Measurements from ENCODE around the gene UFSP1. TPM values are rescaled to one million over a fixed set of nuclear protein-coding genes. Genes with fewer than 3 reads are reported as not detected.
A peak's percentile ranks its signal among the peaks of the same experiment; 100 is the strongest.

Gene UFSP1
- total RNA-seq, 6 donors from 2014 or later = 0.55 to 8.5 (median 4.8) TPM; not detected in 1

DNA sequence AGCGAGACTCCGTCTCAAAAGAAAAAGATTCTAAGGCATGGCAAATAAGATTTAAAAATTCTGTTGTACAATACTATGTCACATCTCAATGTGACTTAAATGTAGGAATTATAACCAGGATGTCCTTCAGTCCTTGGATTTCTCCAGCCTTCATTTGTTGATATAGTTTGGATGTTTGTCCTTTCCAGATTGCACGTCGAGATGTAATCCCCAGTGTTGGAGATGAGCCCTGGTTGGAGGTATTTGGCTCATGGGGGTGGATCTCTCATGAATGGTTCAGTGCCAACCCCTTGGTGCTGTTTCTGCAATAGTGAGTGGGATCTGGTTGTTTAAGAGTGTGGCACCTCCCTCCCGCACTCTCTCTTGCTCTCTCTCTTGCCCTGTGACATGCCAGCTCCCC lies 19.0 kb upstream of the UFSP1 start:
- ATAC-seq (ENCODE audit: low FRiP score in 2 of 2) = no peak
- Histone ChIP-seq H3K27ac (no peak overlapping the region), H3K4me3 (no peak overlapping the region), H3K9me3 (no peaks in the 10 kb centered on the region), H3K4me1 (no peaks in the 10 kb centered on the region), H3K27me3 (no peaks in the 10 kb centered on the region), H3K36me3 (no peaks in the 10 kb centered on the region)
- no peak for TF ChIP-seq POLR2AphosphoS5 (IDR thresholded peaks at IDR 0.05)
- TF ChIP-seq, protein P1, sequence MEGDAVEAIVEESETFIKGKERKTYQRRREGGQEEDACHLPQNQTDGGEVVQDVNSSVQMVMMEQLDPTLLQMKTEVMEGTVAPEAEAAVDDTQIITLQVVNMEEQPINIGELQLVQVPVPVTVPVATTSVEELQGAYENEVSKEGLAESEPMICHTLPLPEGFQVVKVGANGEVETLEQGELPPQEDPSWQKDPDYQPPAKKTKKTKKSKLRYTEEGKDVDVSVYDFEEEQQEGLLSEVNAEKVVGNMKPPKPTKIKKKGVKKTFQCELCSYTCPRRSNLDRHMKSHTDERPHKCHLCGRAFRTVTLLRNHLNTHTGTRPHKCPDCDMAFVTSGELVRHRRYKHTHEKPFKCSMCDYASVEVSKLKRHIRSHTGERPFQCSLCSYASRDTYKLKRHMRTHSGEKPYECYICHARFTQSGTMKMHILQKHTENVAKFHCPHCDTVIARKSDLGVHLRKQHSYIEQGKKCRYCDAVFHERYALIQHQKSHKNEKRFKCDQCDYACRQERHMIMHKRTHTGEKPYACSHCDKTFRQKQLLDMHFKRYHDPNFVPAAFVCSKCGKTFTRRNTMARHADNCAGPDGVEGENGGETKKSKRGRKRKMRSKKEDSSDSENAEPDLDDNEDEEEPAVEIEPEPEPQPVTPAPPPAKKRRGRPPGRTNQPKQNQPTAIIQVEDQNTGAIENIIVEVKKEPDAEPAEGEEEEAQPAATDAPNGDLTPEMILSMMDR (IDR thresholded peaks at IDR 0.05) = no peak
- no peak for TF ChIP-seq EP300 (IDR thresholded peaks at IDR 0.05)
- TF ChIP-seq POLR2A (IDR thresholded peaks at IDR 0.05) = no peak
- no peak for DNase-seq
- 94 to 97% methylated on average over 5 of the region's 5 CpGs for WGBS, 2 donors

DNA sequence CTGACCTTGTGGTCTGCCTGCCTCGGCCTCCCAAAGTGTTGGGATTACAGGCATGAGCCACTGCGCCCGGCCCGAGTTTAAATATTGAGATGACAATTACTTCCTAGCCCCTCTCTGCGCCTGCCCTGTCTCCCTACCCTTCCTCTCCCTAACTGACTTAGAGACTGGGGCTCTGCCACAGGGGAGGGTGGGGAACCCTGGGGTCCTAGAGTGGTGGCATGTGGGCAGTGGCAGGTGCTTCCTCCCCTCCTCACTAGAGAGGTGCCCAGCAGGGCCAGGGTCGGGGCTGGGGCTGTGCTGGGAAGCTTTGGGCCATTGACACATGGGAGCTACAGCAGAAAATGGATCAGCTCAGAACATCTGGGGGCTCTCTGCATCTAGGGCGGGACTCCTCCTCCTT lies 13.1 kb upstream of the UFSP1 start:
- peaks cover 0 to 4% (median 0%) of the 10 kb centered on the region in 4 donors for H3K27me3 ChIP-seq
- WGBS, 2 donors = 86 to 90% methylated on average over 7 of the region's 7 CpGs

DNA sequence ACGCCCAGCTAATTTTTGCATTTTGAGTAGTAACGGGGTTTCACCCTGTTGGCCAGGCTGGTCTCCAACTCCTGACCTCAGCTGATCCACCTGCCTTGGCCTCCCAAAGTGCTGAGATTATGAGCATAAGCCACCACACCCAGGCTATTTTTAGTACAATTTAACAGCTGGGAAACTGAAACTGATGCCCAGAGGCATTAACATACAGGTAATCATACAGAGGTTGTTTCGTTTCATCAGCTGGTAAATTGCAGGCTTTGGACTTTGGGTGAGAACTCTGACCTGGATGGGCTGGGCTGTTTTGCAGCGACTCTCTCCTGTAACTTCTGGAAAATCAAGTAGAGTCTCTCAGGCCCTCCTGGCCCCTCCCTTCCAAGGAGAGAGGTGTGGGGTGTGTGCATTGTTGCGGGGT lies 12.4 kb upstream of the UFSP1 start:
- DNase-seq (no peak), ATAC-seq (ENCODE audit: low FRiP score in 2 of 2) (no peak)
- 81 to 82% methylated on average over 4 to 5 of the region's 5 CpGs for WGBS, 2 donors
- Histone ChIP-seq H3K4me1 (peaks cover 0 to 5% (median 4%) of the 10 kb centered on the region in 4 donors), H3K4me3 (no peak overlapping the region), H3K9me3 (no peaks in the 10 kb centered on the region), H3K27ac (no peak overlapping the region), H3K36me3 (no peaks in the 10 kb centered on the region), H3K27me3 (peaks cover 0 to 7% (median 3%) of the 10 kb centered on the region in 4 donors)
- TF ChIP-seq POLR2AphosphoS5 (IDR thresholded peaks at IDR 0.05) = no peak
- TF ChIP-seq, protein P1 (IDR thresholded peaks at IDR 0.05) = no peak
- no peak for TF ChIP-seq POLR2A (IDR thresholded peaks at IDR 0.05)

More for the DNA sequence above, 13.1 kb upstream of the UFSP1 start:
- no peaks in the 10 kb centered on the region for H3K9me3 ChIP-seq
- no peak overlapping the region for H3K27ac ChIP-seq
- no peak overlapping the region for H3K4me3 ChIP-seq
- no peak for TF ChIP-seq EP300 (IDR thresholded peaks at IDR 0.05)
- no peak for TF ChIP-seq POLR2AphosphoS5 (IDR thresholded peaks at IDR 0.05)
- TF ChIP-seq POLR2A (IDR thresholded peaks at IDR 0.05) = no peak
- TF ChIP-seq, protein P1 (IDR thresholded peaks at IDR 0.05) = no peak
- peak in 1 of 2 donors; percentile 57 for ATAC-seq (ENCODE audit: low FRiP score in 2 of 2)
- H3K36me3 ChIP-seq = no peaks in the 10 kb centered on the region
- no peaks in the 10 kb centered on the region for H3K4me1 ChIP-seq
- peak in 1 of 2 donors; percentile 42 for DNase-seq

- DNase-seq (peak in 1 of 2 donors; percentile 38), ATAC-seq (ENCODE audit: low FRiP score in 2 of 2) (no peak)
- Histone ChIP-seq H3K9me3 (no peaks in the 10 kb centered on the region), H3K4me1 (peaks cover 9 to 14% (median 12%) of the 10 kb centered on the region in 4 donors), H3K27ac (no peak overlapping the region), H3K4me3 (no peak overlapping the region), H3K36me3 (no peaks in the 10 kb centered on the region), H3K27me3 (peaks cover 0 to 15% (median 9%) of the 10 kb centered on the region in 4 donors)
- WGBS, 2 donors = 77 to 82% methylated on average over 2 of the region's 2 CpGs
- TF ChIP-seq, protein P1 (IDR thresholded peaks at IDR 0.05) = no peak
- TF ChIP-seq POLR2AphosphoS5 (IDR thresholded peaks at IDR 0.05) = no peak
- TF ChIP-seq EP300 (IDR thresholded peaks at IDR 0.05) = no peak
- TF ChIP-seq POLR2A (IDR thresholded peaks at IDR 0.05) = no peak
These were observed 11.5 kb upstream of the UFSP1 start for GRCh38 chr7:100900978-100901377.

- TF ChIP-seq POLR2A (IDR thresholded peaks at IDR 0.05) = no peak
- TF ChIP-seq, protein P1 (IDR thresholded peaks at IDR 0.05) = no peak
- TF ChIP-seq EP300 (IDR thresholded peaks at IDR 0.05) = no peak
- TF ChIP-seq POLR2AphosphoS5 (IDR thresholded peaks at IDR 0.05) = no peak
- Histone ChIP-seq H3K4me1 (peaks cover 23 to 30% (median 27%) of the 10 kb centered on the region in 4 donors), H3K4me3 (no peak overlapping the region), H3K27me3 (peaks cover 0 to 29% (median 20%) of the 10 kb centered on the region in 4 donors), H3K9me3 (no peaks in the 10 kb centered on the region), H3K36me3 (no peaks in the 10 kb centered on the region), H3K27ac (no peak overlapping the region)
- WGBS, 2 donors = 88 to 91% methylated on average over 5 of the region's 5 CpGs
- no peak for ATAC-seq (ENCODE audit: low FRiP score in 2 of 2)
- DNase-seq = no peak
These were observed 9.9 kb upstream of the UFSP1 start for GRCh38 chr7:100899432-100899831.
